GM21576 (cell line): Measurements from ENCODE around the gene PROSER1.
"Not testable (repeated sequence)": the region's sequence is repeated elsewhere in the genome, so short reads cannot be mapped to it uniquely, and the experiment has no call there.

Source experiments
- ATAC-seq: cut with Tn5 transposase; IDR thresholded peaks from one replicate; pipeline ENCODE4 v1.9.1; 2021; ENCODE audit warnings: mild to moderate bottlenecking, moderate library complexity; ENCODE audit not compliant: unreplicated experiment

The PROSER1 gene

DNA sequence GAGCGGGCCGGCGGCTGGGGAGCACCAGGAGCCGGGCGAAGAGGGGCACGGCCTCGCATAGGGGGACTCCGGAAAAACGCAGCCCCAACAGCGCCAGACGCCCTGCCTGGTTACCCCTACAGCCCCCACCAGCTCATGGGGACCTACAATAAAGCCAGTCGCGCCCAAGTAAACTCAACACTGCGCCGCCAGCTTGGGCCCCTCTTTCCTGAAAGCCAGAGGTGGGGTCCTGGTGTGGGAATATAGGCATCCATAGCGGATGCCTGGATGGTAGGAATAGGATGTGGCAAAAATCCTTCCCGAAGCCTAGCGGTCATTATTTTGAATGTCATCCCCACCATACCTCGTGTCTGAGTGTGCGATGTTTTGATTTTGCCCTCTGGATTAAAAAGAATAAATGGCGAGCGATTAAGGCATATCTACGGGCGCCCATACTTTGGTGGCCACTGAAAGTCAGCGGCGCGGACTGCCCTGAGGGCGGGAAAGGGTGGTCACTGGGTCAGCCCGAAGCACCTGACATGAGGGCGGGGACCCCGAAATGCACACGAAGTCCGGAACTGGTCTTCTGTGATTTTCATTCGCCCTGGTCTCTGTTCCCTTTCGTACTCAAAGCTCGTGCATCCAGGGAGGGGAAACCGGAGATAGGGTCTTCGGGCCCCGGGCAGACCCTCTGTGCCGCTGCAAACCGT is at the start of gene PROSER1, which contains the start of gene NHLRC3:
Gene PROSER1 (minus strand): TSS at position 210 of the 689 bp plus-strand sequence. CDS start 847 bp downstream, outside the sequence.
Gene NHLRC3 (plus strand): TSS at position 577 of the 689 bp plus-strand sequence. CDS start 184 bp downstream, outside the sequence.
- ATAC-seq: peak; percentile 73

DNA sequence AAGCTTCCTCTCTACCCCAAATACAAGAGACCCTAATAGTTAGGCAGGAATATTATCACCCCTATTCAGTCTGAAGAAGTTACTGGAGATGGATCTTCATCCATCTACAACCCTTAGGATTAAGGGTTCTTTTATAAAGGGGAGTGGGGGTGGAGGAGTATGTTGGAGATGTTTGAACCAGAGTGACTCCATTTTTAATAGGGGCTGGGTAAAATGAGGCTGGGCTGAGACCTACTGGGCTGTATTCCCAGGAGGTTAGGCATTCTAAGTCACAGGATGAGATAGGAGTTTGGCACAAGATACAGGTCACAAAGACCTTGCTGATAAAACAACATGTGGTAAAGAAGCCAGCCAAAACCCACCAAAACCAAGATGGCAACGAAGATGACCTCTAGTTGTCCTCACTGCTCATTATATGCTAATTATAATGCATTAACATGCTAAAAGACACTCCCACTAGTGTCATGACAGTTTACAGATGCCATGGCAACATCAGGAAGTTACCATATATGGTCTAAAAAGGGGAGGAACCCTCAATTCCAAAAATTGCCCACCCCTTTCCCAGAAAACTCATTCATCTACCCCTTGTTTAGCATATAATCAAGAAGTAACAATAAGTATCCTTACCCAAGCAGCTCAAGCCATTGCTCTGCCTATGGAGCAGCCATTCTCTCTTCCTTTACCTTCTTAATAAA is 48.5 kb upstream of the PROSER1 start:
- ATAC-seq: not testable (repeated sequence)

DNA sequence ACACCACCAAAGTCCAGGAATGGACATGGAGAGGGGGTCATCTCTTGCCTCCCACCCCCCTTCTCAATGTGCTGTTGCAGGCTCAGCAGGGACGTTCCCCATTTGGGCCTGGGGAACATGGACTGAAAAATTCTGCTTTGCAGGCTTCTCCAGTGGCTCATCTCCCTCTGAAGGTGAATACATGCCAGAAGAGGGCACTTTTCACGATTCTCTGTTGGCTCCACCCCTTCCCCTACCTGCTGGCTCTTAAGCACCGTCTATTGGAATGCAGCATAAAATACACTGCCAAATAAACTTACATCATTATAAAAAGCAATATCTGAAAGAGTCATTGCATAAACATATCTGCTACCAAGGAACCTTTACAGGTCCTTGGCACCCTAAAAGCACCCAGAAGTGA is 36.1 kb upstream of the PROSER1 start:
- no peak for ATAC-seq

DNA sequence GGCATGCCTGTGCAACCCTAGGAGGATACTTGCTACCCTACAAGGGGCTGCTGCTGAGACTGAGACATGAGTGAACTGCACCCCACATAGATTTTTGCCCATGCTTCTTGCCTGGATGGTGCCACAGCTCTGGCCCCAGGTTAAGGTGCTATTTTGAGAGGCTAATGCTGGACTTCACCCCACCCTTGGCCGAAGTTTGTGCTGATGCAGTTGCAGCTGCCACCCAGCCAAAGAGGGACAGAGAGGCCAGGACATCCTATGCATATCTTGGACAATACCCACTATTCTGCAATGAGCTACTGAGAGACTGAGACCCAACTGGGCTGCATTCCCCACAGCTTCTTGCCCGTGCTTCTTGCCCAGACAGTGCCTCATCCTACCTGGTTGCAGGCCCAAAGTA is 35.0 kb upstream of the PROSER1 start:
- no peak for ATAC-seq

DNA sequence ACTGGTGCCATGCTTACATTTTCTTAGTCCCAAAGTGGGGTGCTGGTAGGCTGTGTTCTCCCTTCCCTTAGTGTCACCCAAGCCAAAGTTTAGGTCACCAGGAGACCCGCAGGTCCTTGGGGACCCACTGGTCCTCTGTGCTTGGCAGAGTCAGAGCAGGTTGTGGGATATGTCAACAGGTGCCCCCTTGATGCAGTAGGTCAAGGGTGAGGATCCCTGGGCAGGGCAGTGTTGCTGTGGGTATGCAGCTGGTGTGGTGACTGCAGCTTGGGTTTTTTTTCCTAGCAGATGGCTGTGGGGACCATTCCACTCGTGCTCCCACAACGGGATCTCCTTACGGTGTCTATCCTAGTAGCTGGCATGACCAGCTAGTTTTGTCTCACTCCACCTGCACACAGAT is 24.1 kb upstream of the PROSER1 start:
- no peak for ATAC-seq

DNA sequence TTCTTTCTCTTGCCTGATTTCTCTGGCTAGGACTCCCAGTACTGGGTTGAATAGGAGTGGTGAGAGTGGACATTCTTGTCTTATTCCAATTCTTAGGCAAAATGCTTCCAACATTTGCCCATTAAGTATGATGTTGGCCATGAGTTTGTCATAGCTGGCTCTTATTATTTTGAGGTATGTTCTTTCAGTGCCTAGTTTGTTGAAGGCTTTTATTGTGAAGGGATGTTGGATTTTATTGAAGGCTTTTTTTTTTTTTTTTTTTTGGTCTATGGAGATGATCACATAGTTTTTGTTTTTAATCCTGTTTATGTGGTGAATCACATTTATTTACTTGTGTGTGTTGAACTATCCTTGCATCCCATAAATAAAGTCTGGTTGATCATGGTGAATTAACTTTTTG is 20.2 kb upstream of the PROSER1 start:
- no peak for ATAC-seq

DNA sequence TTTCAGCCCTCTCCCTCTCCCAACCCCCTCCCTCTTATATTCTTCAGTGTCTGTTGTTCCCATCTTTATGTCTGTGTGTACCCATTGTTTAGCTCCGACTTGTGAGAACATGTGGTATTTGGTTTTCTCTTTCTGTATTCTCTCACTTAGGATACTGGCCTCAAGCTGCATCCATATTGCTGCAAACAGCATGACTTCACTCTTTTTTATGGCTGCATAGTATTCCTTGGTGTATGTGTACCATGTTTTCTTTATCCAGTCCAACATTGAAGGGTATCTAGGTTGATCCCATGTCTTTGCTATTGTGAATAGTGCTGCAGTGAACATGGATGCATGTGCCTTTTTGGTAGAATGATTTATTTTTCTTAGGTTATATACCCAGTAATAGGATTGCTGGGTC is 18.1 kb upstream of the PROSER1 start:
- ATAC-seq: no peak

DNA sequence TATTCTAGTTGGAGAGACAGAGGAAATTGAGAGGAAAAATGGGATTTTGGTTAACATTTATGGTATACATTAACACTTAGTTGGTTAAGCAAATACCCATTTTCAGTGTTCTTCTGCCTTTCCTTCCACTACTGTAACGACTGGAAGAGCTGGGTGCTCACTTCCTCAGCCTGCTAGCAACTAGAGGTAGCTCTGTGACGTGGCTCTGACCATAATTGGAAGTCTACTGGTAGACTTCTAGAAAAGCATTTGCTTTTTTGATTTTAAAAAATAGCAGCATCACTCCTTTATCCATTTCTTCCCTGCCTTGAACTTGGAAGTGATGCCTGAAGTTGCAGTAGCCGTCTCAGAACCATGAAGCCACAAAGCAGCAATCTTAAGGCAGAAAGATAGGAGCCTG is 16.2 kb upstream of the PROSER1 start:
- ATAC-seq: no peak

DNA sequence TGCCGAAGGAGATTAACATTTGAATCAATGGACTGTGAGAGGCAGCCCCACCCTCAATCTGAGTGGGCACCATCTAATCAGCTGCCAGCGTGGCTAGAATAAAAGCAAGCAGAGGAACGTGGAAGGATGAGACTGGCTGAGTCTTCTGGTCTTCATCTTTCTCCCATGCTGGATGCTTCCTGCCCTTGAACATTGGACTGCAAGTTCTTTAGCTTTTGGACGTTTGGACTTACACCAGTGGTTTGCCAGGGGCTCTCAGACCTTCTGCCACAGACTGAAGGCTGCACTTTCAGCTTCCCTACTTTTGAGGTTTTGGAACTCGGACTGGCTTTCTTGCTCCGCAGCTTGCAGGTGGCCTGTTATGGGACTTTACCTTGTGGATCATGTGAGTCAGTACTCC is 15.1 kb upstream of the PROSER1 start:
- ATAC-seq: no peak

DNA sequence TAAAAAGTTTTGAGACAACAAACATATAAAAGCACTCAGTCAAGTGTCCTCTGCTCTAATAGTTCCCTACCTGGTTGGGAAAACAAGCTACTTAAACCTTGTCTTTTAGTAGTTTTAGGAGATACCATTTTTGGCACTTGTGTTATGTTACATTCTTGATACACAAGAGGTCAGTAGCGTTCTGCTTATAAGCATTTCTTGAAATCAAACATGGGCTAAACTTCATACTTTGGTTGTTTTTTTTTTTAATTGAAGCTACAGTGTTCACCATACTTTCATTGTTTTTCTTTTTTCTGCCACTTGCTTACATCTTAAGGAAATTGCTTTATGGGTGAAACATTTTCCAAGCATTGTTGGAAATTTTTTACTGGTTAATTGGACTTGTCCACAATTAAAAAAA is 13.3 kb upstream of the PROSER1 start:
- no peak for ATAC-seq

DNA sequence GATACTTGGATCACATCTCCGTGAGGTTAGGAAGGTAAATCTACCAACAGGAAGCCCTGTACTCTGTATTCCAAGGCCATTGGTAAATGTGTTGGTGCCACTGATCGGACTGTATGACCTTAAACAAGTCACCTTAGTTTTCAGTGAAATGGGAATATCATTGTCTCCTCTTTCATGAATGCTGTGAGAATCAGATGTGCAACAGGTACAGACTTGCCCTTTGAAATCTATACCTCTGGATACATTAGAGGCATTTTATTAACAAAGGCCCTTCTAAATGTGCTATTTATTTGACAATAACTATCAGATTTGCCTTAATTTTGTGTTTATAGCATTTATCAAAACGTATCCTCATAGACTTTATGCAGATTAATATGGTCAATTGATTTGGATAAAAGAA is 11.4 kb upstream of the PROSER1 start:
- no peak for ATAC-seq

DNA sequence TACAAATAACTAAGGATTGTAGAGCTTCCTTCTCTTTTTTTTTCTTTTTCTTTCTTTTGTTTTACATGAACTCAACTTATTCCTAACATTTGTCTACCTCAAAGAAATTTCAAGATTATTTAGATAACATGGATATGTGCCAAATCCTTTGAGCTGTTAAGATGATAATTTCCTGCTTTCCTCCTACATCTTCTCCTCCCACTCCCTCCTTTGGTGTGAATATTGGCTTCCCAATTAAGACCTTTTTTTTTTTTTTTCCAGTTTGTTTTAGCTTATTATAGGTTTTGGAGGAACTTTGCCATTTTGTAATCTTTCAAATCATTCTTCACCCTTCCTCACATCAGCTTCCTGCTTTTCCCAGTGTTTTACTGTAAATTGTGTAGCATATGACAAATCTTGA is 10.9 kb upstream of the PROSER1 start:
- ATAC-seq: no peak

DNA sequence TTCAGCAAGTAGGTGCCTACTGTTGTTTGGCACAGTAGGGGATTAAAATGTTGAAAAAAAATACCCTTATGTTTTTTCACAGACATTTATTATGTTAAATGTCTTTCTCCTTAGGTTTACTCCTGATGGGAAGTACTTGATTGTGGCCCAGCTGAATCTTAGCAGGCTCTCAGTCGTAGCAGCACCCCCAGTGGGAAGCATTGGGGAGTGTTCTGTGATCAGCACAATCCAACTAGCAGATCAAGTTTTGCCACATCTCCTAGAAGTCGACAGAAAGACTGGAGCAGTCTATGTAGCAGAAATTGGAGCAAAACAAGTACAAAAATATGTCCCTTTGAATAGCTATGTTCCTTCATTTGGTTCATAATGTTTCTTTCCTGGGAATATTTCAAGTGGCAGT is 9.7 kb upstream of the PROSER1 start:
- ATAC-seq: no peak

DNA sequence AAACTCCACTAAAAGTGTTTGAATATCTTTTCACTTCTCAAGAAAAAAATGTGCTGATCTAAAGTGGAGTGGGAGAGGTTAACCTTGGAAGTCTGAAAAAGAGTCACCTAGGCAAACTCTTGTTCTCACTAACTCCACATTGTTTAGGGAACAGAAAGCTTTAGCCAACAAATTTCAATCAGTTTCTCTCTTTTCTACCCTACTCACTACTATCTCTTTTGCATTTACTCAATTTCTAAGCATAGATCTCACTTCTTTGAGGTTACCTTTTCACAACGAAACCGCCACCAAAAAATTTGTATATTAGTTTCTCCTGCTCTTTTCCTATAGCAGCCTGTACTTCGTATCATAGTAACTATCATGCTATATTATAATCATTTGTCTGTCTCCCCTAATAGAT is 6.6 kb upstream of the PROSER1 start:
- ATAC-seq: peak; percentile 78

DNA sequence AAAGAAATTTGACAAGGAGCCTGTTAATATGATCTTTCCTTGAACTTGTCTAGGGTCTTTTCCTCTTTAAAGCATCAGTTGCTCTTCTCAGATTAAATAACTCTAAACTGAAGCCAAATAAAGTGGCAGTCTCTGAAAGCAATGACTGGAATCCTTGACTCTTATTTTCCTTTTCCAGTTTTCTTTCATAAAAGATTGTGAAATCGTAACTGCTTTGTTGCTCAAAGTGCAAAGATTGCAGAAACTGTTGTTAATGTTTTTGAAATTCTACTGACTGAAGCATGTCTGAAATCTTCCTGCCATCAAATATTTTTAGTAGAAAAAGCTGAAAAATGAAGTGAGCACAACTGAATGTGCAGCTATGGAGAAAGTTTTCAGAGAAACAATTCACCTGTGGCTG is 2.3 kb upstream of the PROSER1 start:
- ATAC-seq: no peak

DNA sequence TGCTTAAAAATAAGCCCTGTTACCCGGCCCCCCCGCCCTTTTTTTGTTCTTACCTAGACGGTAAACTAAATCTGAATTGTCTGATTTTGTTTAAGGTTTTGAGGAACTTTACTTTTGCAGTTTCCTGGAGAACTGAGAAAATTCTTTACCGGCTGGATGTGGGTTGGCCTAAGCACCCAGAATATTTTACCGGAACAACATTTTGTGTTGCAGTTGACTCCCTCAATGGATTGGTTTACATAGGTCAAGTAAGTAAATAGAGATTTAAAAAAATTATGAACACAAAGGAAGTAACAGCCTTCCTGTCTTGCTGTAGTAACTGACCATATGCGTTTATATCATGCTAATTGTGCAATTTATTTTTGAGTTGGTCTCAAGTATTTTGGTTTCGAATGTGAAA is 1.2 kb upstream of the PROSER1 start:
- no peak for ATAC-seq

DNA sequence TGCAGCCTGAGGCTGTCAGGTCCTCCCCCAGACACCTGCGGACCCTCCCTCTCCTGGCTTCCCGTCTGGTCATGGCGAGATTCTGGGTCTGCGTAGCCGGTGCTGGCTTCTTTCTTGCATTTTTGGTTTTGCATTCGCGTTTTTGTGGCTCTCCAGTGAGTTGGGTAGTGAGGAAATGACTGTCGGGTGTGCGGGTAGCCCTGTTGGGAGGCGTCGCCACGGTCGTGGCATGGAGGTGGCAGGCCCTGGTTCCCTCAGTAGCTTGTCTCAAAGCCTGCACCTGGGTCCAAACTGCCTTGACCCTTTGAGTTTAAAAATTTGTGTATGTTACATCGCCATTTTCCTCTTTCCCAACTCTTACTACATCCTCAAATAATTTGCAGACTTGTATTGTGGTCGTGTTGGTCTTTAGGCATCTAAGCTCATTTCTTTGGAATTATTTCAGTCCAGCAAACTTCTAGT is 711 bp upstream of the PROSER1 start:
- ATAC-seq: peak; percentile 25

DNA sequence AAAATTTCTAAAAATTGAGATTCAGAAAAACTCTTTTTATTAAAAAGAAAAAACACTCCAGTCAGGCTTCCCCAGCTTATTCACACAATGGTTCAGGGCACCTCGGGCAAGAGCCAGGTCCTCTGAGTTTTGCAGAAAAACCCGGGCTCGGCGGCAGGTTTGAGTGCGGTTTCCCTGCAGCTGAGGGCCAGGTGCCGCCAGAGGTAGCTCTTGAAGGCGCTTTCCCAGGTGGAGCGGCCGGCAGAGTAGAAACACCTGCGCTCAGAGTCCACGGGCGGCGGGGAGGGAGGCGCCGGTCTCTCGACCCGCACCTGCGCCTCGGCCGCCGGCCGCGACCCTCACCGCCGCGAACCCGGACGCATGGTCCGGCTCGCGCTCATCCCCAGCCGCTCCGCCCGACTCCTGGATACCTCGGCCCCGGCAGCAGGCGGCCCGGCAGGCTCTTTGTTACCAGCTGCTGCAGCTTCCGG is 444 bp downstream of the PROSER1 start:
- ATAC-seq: peak; percentile 20

DNA sequence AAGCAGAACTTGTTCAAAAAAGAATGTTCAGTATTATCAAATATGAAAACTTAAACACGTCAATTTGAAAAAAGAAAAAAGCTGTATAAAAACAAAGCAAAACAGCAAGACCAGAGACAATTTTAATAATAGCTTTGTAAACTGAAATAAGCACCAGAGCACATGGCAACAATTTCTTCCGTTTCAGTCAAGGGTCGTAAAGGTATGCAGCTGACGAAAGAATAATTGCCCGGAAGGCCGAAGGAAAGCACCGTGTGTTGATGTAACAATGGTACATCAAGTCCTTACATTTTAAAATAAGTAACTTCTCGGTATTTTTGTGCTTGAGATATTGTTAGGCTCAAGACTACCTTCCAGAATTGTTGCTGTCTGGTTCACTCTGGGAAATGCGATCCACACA is 1.7 kb downstream of the PROSER1 start:
- no peak for ATAC-seq

DNA sequence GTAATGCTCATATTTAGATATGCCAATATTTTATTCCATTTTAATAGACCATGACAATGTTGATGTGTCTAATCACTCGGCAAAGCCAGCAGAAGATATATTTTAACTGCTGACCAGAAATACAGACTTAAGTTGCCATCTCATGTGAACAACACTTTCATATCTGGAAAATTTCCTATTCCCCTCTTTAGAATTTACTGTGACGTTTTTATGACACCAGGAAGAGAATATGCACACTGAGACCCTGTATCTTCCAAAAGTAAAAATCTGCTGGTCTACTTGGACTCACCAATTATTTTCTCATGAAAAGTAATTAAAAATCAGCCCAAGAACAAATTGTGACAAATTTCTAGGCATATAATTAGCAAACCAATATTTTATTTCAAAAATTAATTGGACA is 2.1 kb downstream of the PROSER1 start:
- ATAC-seq: no peak

DNA sequence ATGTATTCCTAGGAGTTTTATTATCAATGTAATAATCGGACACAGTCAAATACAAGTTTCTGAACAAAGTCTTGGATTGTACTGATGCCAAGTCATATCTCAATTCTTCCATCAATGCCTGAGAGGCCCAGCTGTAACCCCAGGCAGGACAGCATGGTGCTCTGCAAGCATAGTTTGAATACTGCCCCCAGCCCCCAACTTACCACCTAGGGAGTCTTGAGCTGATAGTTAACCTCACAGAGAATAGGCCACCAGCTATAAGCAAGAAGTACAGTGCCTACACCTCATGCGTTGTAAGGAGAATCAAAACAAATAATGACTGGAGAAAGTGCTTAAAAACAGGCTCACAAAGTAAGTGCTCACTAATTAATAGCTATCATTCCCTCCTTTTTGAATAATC is 2.7 kb downstream of the PROSER1 start:
- no peak for ATAC-seq

DNA sequence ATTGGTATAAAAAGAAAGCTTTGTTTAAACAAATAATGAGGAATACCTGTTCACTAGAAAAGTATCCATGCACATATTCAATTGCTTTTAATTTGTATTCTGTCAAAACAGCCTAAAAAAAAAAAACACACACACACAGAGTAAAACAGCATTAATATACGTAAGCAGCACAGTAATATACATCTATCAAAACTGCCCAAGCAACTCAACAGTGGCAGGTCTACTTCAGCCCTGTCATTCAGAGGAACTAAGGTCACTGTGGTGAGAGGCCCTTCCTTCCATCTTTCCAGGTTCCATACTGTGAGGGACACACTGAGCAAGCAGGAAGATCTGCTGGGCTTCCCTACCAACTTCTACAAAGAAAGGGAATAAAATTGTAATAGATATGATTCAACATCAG is 3.8 kb downstream of the PROSER1 start:
- ATAC-seq: no peak
